HAP-1 (cell line): ENCODE measurements around the gene OR8I2.
"Not testable (repeated sequence)": the region's sequence is repeated elsewhere in the genome, so short reads cannot be mapped to it uniquely, and the experiment has no call there.

Source experiments
- DNase-seq, 2 experiments: peaks; one replicate each; pipeline ENCODE4 v3.0.0-alpha.2; 2016 to 2020; ENCODE audit warnings: low spot score in 2 of 2
- H3K27me3 ChIP-seq: fragments of 250-450 bp; sonication (Bioruptor Pico); 2 replicates; pipeline ENCODE4 v1.5.1; 2020; ENCODE audit warnings: low read depth, mild to moderate bottlenecking, moderate library complexity
- H3K36me3 ChIP-seq: fragments of 250-450 bp; sonication (Bioruptor Pico); replicated peaks from 2 replicates; pipeline ENCODE4 v1.5.1; 2020; ENCODE audit warnings: mild to moderate bottlenecking
- H3K4me1 ChIP-seq: fragments of 250-450 bp; sonication (Bioruptor Pico); 2 replicates; pipeline ENCODE4 v1.5.1; 2020; ENCODE audit warnings: mild to moderate bottlenecking
- H3K4me3 ChIP-seq: fragments of 250-450 bp; sonication (Bioruptor Pico); 2 replicates; pipeline ENCODE4 v1.5.1; 2020; ENCODE audit warnings: mild to moderate bottlenecking, moderate library complexity
- H3K9me3 ChIP-seq: fragments of 250-450 bp; sonication (Bioruptor Pico); 2 replicates; pipeline ENCODE4 v1.5.1; 2020; ENCODE audit warnings: mild to moderate bottlenecking, moderate library complexity
- in situ Hi-C: fragments of 300-500 bp; cut with MboI; formaldehyde crosslinking; loops from 3 replicates; pipeline ENCODE4 v1.14.3; 2020; ENCODE audit warnings: low sequenced_read_pairs, inconsistent platforms, mixed read lengths

The OR8I2 gene

DNA sequence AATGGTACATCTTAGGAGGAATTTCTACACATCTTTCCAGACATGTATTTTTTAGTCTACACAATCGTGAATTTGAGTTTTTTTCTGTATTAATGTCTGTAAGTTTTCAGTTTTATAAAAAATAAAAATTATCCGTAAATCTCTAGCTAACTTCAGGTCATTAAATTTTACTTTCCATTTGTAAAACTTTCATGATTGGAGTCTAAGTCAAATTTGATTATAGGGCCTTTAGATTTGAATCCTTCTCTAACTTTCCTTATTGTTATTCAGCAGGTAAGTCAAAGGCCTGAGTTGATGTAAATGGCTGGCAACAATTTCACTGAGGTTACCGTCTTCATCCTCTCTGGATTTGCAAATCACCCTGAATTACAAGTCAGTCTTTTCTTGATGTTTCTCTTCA lies at the start of gene OR8I2:
OR8I2 (plus strand) TSS at position 301 of the 400 bp plus-strand sequence; CDS start at position 301, 0 bp downstream.
- no peak for DNase-seq
- H3K4me1 ChIP-seq = no peaks in the 10 kb centered on the region
- no peaks in the 10 kb centered on the region for H3K36me3 ChIP-seq
- no peaks in the 10 kb centered on the region for H3K27me3 ChIP-seq
- H3K4me3 ChIP-seq = no peak within 1 kb of the TSS
- H3K9me3 ChIP-seq = no peaks in the 10 kb centered on the region
- in situ Hi-C loops = no loop called here

DNA sequence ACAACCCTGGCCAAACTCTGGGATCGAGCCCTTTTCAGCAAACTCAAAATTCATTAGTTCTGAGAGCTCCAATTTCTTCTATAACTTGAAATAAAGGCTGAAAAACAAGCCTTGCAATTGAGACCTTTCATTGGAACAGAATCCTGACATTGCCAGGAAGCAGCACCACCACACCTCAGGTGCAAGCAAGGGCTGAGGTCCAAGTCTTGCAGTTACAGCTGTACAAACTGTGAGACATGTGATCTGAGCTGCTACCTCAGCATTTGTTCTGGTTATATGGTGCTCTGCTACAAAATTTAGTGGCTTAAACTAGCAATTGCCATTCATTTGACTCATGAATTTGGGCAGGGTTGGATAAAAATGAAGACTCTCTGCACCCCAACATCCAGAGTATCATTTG lies 47.6 kb upstream of the OR8I2 start:
- Histone ChIP-seq H3K27me3 (no peaks in the 10 kb centered on the region), H3K9me3 (no peaks in the 10 kb centered on the region), H3K4me1 (no peaks in the 10 kb centered on the region), H3K36me3 (no peaks in the 10 kb centered on the region), H3K4me3 (no peak overlapping the region)
- in situ Hi-C loops = no loop called here
- no peak for DNase-seq

DNA sequence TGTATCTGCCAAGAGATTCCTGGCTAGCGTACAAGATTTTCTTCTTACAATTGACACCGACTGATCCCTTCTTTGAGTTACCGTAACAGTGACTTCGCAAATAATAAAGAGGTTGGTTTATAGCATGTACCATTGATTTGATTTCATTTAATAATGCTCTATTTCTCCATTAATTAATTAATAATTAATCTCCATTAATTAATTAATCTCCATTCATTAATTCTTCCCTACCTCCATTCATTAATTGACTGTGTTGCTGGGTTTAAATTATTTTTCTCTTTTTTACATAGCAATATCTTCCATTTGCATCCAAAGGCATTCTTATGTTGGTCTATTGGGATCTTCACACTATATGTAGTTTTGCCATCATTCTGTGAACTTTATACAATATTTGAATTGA lies 44.6 kb upstream of the OR8I2 start:
- DNase-seq = no peak
- H3K9me3 ChIP-seq = no peaks in the 10 kb centered on the region
- in situ Hi-C loops = no loop called here

GRCh38 chr11:56049487-56049886 lies 43.6 kb upstream of the OR8I2 start:
- H3K4me1 ChIP-seq = no peaks in the 10 kb centered on the region
- no peaks in the 10 kb centered on the region for H3K36me3 ChIP-seq
- no peaks in the 10 kb centered on the region for H3K9me3 ChIP-seq
- in situ Hi-C loops = no loop called here
- H3K27me3 ChIP-seq = no peaks in the 10 kb centered on the region
- no peak for DNase-seq
- H3K4me3 ChIP-seq = no peak overlapping the region

More for the DNA sequence above, 44.6 kb upstream of the OR8I2 start:
- Histone ChIP-seq H3K4me3 (no peak overlapping the region), H3K27me3 (no peaks in the 10 kb centered on the region), H3K4me1 (no peaks in the 10 kb centered on the region), H3K36me3 (no peaks in the 10 kb centered on the region)

DNA sequence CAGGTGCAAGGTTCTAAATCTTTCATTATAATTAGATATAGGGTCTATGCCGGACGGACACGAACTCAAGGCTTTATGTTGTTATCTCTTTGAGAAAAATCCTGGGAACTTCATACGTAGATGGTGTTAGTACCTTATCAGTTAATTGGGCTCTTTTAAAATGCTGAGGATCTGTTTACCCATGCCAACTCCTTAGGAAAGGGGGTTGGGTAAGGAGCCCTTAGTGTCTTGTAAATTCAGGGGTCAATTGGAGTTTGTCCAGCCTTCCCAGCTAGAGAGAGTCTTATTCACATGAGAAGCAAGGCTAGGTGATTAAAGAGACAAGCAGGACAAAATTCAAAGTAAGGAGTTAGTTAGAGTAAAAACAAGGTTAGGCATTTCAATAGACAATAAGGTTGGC lies 36.7 kb upstream of the OR8I2 start:
- H3K27me3 ChIP-seq, H3K9me3 ChIP-seq, H3K36me3 ChIP-seq, in situ Hi-C loops, DNase-seq, H3K4me3 ChIP-seq, H3K4me1 ChIP-seq: not testable (repeated sequence)

GRCh38 chr11:56057661-56058237 lies 35.4 kb upstream of the OR8I2 start:
- H3K9me3 ChIP-seq, DNase-seq, H3K4me3 ChIP-seq, H3K4me1 ChIP-seq, in situ Hi-C loops, H3K36me3 ChIP-seq, H3K27me3 ChIP-seq: not testable (repeated sequence)

DNA sequence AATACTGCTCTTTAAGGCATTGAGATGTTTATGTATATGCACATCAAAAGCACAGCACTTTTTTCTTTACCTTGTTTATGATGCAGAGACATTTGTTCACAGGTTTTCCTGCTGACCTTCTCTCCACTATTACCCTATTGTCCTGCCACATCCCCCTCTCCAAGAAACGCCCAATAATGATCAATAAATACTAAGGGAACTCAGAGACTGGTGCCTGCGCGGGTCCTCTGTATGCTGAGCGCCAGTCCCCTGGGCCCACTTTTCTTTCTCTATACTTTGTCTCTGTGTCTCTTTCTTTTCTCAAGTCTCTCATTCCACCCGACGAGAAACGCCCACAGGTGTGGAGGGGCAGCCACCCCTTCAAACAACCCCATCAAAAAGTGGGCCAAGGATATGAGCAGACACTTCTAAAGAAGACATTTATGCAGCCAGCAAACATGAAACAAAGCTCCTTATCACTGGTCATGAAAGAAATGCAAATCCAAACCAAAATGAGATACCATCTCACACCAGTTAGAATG lies 34.8 kb upstream of the OR8I2 start:
- in situ Hi-C loops, H3K27me3 ChIP-seq, H3K9me3 ChIP-seq, H3K36me3 ChIP-seq, H3K4me1 ChIP-seq, DNase-seq, H3K4me3 ChIP-seq: not testable (repeated sequence)

GRCh38 chr11:56066980-56067379 lies 26.1 kb upstream of the OR8I2 start:
- H3K27me3 ChIP-seq = no peaks in the 10 kb centered on the region
- no peaks in the 10 kb centered on the region for H3K4me1 ChIP-seq
- no peaks in the 10 kb centered on the region for H3K9me3 ChIP-seq
- no peaks in the 10 kb centered on the region for H3K36me3 ChIP-seq
- no peak for DNase-seq
- no peak overlapping the region for H3K4me3 ChIP-seq
- in situ Hi-C loops = no loop called here

DNA sequence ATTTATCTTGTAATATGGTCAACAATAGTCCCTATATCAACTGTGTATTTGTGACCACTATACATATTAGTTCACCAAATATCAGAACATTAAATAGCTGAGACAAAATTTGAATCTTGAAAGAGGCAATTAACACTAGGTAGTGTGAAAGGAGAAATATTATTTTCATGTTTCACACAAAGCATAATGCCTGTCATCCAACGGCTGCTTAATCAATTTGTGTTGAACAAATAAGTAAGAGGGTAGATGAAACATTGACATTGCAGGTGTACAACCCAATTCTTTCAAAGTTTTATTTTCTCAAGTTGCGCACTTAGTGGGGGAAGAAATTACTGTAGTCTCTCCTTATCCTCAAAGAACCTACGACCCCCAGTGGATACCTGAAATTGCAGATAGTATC lies 3.4 kb upstream of the OR8I2 start:
- no peak overlapping the region for H3K4me3 ChIP-seq
- in situ Hi-C loops = no loop called here
- no peaks in the 10 kb centered on the region for H3K36me3 ChIP-seq
- no peaks in the 10 kb centered on the region for H3K9me3 ChIP-seq
- no peaks in the 10 kb centered on the region for H3K27me3 ChIP-seq
- DNase-seq = no peak
- no peaks in the 10 kb centered on the region for H3K4me1 ChIP-seq

GRCh38 chr11:56103210-56103737 lies 10.2 kb downstream of the OR8I2 start, which contains the start of gene OR8H2:
OR8H2 (plus strand) TSS chr11:56103687; CDS start chr11:56105043, 1,356 bp downstream.
- H3K9me3 ChIP-seq = no peaks in the 10 kb centered on the region
- in situ Hi-C loops = no loop called here
- H3K4me3 ChIP-seq = no peak within 1 kb of the TSS
- no peaks in the 10 kb centered on the region for H3K4me1 ChIP-seq
- no peak for DNase-seq
- H3K36me3 ChIP-seq = no peaks in the 10 kb centered on the region
- H3K27me3 ChIP-seq = no peaks in the 10 kb centered on the region

- no peaks in the 10 kb centered on the region for H3K27me3 ChIP-seq
- H3K36me3 ChIP-seq = no peaks in the 10 kb centered on the region
- no peak within 1 kb of the TSS for H3K4me3 ChIP-seq
- no peak for DNase-seq
- no peaks in the 10 kb centered on the region for H3K9me3 ChIP-seq
- no peaks in the 10 kb centered on the region for H3K4me1 ChIP-seq
- in situ Hi-C loops = no loop called here
These were observed 29.0 kb downstream of the OR8I2 start, which contains the start of gene OR8H3 for GRCh38 chr11:56122073-56122472. OR8H3 (plus strand) TSS chr11:56122373; CDS start chr11:56122373, 0 bp downstream.

- Histone ChIP-seq H3K4me1 (no peaks in the 10 kb centered on the region), H3K9me3 (no peaks in the 10 kb centered on the region), H3K36me3 (no peaks in the 10 kb centered on the region), H3K4me3 (no peak within 1 kb of the TSS), H3K27me3 (no peaks in the 10 kb centered on the region)
- DNase-seq = no peak
- in situ Hi-C loops = no loop called here
These were observed 47.1 kb downstream of the OR8I2 start, which contains the start of gene OR8J3 for GRCh38 chr11:56140151-56140661. OR8J3 (minus strand) TSS chr11:56140201; CDS start chr11:56137718, 2,483 bp downstream.

GRCh38 chr11:56143681-56144080 lies 50.6 kb downstream of the OR8I2 start:
- H3K4me1 ChIP-seq, in situ Hi-C loops, H3K9me3 ChIP-seq, H3K27me3 ChIP-seq, H3K36me3 ChIP-seq, DNase-seq, H3K4me3 ChIP-seq: not testable (repeated sequence)
